ENCODE measurements around the gene HOPX.

DNA sequence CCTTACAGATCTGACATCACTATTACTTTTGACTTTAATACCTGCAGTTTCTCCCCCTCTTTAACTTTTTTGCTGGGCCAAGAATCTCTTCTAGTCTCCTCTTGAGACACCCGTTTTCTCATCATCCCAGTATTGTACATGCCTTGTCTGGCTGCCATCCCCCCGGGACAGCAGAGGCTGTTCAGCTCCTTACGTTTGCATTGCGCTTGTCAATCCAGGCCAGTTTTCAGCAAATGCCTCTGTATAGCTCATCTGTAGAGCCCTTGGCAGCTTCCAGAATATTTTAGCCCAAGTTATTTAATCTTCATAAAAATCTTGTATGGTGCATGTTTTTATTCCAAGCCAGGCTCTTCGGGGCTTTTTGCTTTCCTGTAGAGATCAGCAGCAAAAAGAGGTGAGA lies 22.3 kb upstream of the HOPX start:
- TF ChIP-seq, protein P1, sequence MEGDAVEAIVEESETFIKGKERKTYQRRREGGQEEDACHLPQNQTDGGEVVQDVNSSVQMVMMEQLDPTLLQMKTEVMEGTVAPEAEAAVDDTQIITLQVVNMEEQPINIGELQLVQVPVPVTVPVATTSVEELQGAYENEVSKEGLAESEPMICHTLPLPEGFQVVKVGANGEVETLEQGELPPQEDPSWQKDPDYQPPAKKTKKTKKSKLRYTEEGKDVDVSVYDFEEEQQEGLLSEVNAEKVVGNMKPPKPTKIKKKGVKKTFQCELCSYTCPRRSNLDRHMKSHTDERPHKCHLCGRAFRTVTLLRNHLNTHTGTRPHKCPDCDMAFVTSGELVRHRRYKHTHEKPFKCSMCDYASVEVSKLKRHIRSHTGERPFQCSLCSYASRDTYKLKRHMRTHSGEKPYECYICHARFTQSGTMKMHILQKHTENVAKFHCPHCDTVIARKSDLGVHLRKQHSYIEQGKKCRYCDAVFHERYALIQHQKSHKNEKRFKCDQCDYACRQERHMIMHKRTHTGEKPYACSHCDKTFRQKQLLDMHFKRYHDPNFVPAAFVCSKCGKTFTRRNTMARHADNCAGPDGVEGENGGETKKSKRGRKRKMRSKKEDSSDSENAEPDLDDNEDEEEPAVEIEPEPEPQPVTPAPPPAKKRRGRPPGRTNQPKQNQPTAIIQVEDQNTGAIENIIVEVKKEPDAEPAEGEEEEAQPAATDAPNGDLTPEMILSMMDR (conservative IDR thresholded peaks at IDR 0.05) = no peak
- no peak for TF ChIP-seq EZH2 (IDR thresholded peaks at IDR 0.05; ENCODE audit: low read depth)

All from PC-9 (cell line).